GM18499 (cell line): ENCODE data around the gene SH2D5.
"Not testable (repeated sequence)": the region's sequence is repeated elsewhere in the genome, so short reads cannot be mapped to it uniquely, and the experiment has no call there.

Source experiments
- ATAC-seq: cut with Tn5 transposase; IDR thresholded peaks from one replicate; pipeline ENCODE4 v1.9.1; 2021; ENCODE audit warnings: moderate number of reproducible peaks; ENCODE audit not compliant: insufficient read depth, unreplicated experiment

SH2D5 gene

DNA sequence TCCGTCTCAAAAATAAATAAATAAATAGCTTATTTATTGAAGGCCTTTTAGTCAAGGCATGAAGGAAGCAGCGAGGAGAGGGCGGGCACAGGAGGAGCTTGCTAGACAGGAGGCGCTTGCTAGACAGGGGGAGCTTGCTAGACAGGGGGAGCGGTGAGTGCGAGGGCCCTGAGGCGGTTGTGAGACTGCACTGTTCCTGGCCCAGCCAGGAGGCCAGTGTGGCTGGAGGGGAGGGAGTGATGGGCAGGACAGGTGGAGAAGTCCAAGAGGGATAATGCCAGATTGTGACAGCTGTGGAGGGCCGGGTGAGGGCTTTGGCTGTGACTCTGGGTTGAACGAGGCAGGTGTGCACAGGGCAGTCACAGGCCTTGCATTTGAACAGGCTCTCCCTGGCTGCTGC lies 32.9 kb downstream of the SH2D5 start:
- ATAC-seq = no peak

DNA sequence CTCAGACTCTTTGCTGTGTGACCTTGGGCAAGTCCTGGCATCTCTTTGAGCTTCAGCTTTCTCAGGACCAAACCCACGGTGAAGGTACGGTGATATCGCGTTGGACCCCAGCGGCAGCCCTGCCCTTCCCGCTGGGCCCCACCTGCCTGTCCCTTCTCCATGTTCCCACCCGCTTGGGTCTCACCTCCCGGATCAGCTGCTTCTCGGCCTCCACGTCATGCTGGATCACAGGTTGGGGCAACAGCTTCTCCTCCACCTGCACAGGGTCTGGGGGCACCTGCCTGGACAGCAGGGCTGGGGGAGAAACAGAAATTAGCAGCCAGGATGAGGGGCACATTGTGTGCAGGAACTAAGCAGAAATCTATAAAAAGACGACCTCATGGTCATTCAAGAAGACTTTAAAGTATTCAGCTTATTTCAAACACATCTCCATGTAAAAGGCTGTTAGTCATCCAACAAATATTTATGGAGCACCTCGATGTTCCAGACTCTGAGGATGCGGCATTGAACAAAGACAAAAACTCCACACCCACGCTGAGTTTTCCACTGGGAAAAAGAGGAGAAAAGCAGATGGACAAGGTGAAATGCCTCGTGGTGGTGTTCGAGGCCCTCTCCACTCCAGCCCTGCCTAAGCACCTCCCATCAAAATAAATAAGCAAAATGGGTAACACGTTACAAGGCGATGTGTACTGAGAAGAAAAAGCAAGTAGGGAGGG lies 34.1 kb downstream of the SH2D5 start:
- no peak for ATAC-seq

DNA sequence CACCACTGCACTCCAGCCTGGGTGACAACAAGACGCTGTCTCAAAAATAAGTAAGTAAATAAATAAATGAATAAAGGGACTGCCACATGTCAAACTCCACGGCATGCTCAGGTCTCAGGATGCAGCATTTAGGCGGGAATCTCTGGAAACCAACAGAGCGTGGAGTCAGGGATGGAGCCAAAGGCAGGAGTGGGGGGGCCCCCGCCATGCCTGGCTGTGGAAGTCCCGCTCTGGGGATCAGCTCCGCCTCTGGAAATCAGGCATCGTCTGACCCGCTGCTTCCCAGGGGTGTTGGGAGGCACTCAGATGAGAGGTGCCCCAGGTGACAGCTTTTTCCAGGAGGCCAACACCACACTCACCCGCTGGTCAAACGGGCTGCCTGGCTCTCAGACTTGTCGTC lies 34.9 kb downstream of the SH2D5 start:
- no peak for ATAC-seq

DNA sequence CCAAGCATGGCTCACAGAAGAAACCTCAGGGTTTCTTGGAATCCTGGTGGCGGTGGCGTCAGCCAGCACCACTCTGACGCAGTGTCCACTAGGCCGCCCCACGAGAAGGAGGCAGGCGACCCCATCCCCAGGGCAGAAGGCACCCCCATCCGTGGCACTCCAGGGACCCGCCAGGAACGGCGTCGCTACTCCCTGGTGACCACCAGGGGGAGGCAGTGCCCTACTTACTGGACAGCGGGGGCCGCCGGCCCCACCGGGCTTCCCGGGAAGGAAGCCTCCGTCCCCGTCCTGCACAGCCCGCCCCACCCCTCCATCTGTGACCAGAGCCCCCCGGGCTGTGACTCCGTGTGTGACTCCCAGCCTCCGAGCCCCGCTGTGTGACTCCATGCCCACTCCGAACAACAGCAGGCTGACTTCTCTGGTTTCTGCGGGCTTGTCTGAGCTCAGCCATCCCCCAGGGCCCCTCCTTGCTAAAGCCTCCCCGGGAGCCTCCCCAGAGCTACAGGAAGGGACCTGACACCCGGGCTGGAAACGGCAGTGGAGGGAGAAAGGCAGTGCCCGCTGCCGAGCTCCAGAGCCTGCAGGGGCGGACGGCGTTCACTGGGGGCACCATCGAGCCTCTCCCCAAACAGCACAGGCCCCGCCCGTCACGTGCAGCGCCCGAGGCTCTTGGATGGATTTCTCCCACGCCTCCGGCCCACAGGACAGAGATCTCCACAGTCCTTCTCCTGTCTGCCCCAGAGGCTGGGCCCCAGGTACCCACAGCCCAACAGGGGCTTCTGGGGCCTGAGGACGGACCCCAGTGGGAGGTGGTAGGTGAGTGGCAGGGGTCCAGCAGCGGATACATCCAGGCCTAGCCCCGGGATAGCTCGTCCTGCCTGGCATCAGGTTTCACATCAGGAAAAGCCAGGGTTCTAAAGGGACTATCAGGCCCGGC lies 35.8 kb downstream of the SH2D5 start:
- no peak for ATAC-seq

DNA sequence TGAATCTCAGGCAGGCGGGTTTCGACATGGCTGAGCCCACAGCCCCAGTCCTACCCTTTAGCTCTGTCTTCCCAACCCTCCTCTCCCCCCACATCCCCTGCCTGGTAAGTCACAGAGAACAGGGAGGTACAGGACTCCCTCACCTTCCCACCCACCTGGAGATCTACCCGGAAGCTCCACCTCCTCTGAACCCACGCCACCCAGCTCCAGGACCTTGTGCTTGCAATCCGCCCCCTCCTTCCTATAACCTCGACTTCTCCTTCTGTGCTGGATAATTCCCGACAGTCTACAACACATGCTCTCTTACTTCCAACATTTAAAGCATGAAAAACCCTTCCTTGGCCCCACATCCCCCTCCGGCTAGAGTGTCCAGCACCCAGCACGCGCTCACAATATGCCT lies 37.0 kb downstream of the SH2D5 start:
- no peak for ATAC-seq

DNA sequence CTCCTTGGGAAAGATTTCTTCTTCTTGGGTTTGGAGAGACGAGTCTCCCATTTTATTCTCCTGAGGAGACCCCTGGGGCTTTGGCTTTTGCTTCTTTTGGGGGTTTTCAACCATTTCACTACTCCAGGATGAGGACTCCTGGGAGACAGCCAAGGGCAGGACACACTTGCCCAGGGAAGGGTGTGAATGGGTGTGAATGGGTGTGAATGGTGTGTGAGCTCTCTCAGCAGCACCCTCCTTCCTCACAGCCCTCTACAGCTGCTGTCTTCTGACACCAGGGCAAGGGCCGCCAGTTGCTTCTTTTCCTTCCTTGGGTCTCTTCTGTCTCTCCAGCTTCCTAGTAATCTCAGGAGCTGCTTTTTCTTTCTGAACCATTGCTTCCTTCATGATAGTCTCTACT lies 38.9 kb downstream of the SH2D5 start:
- ATAC-seq = no peak

DNA sequence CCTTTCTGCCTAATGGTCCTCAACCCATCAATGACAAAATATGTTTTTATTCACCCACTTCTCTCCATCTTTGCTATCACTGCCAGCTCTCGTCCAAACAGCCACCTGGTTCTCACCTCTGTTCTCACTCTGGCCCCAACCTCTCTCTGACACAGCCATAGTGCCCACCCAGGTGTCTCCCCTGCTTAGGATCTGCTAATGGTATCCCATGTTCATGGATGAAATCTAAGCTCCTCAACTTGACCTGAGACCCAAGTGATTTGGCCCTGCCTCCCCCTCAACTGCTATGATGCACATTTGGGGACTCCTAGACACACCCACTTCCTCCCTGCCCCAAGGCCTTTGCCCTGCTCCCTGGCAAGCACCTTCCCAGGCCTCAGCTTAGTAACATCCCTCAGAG lies 40.6 kb downstream of the SH2D5 start:
- no peak for ATAC-seq

DNA sequence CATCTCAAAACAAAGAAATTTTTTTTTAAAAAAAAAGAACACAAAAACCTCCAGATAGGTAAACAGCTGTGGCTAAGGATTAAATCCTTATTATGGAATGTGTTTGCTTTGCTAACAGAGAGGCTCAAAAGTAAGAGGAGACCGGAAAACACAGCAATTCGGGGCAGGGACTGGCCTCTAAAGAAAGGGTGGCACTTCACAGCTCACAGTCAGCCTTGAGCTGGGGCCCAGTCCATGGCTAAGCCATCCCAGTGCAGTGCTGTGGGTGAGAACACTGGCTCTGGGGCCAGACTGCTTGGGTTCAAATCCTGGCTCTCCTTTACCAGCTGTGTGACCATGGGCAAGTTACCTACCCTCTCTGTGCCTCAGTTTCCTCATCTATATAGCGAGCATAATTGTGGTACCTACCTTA lies 42.9 kb downstream of the SH2D5 start:
- ATAC-seq = no peak

DNA sequence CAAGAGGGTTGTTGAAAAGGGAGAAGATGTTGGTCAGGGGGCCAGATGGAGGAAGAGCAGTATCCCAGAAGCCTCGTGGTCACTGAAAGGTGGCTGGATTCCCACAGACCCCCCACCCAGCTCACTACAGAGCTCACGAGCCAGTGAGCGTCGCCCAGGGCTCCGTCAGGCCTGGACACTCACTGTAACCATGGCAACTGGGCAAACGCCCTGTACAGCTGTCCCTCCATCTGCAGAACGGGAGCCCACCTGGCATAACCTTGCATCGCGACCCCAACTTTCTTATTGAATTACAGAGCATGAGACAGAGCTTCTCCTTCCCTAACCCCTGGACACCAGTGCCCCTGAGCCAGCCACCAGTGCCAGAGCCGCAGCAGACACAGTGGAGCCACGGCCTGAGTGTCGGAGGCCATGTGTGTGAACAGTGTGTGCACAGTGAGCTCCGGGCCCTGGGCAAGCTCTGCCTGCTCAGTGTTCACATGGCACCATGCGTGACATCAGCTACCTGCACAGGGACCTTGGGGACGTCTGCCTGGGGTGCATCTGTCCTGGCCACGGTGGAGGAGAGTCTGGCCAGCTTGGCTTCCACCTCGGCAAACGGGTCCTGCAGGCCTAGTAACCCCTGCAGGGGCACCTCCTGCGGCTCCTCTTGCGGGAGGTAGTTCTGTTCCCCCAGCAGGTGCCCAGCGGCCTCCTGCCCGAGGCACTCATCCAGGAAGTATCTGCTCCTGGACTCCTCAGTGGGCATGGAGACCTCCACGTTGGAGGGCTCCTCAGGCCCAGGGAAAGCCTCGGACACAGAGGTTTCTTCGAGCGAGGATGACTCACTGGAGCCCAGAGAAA lies 45.4 kb downstream of the SH2D5 start:
- ATAC-seq = no peak

DNA sequence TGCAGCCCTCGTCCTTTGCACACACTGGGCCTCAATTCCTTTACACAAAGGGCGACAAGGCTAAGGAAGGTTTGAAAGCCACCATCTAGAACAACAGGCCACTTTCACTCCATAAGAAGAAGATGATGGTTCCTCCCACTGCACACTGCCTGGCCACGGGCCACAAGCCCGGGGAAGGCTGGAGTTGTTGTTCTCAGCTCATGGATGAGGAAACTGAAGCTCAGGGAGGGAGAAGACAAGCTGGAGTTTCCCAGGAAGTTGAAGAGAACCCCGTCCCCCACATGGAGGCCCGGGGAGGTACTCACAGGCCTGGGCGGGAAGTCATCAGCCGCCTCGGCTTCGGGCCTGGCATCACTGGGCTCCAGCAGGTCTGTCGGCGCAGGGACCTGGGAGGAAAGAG lies 46.8 kb downstream of the SH2D5 start:
- ATAC-seq = no peak

DNA sequence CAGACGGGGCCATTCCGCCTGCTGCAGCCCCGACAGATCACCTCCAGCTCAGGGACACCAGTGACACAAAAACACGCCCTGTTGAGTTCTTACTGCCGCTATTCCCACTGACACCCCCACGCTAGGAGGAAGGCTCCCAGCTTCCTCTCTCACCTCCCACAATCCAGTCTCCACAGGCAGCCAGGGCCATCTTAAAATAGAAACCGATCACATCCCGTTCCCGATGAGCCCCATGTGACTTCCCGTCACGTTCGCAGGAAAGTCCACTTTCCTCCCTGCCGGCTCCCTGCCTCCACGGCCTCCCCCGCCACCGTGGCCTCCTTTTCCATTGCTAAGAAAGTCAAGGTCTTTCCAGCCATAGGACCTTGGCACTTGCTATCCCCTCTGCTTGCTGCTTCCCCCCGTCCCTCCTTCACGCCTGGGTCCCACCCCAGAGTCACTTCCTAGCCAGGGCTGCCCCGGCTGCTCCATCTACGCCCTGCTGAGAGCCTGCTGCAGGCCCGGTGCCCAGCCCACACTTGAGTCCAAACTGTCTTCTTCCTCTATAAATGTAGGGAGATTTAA lies 47.3 kb downstream of the SH2D5 start:
- no peak for ATAC-seq

DNA sequence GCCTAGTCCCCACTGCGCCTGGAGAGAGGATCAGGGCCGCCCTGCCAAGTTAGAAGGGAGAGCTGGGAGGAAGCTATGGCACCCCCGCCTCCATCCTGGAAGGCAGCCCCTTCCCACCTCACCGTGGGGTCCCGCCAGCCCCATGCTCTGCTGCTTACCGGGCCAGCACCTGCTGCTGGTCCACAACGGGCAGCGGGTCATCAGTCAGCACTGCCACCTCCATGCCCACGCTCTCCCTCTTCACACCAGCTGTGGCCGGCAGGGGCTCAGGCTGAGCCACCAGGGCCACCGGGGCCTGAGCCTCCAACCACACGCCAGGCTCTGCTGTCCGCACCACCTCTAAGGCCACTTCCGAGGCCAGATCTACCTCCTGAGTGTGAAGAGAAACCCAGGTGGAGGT lies 47.9 kb downstream of the SH2D5 start:
- no peak for ATAC-seq

DNA sequence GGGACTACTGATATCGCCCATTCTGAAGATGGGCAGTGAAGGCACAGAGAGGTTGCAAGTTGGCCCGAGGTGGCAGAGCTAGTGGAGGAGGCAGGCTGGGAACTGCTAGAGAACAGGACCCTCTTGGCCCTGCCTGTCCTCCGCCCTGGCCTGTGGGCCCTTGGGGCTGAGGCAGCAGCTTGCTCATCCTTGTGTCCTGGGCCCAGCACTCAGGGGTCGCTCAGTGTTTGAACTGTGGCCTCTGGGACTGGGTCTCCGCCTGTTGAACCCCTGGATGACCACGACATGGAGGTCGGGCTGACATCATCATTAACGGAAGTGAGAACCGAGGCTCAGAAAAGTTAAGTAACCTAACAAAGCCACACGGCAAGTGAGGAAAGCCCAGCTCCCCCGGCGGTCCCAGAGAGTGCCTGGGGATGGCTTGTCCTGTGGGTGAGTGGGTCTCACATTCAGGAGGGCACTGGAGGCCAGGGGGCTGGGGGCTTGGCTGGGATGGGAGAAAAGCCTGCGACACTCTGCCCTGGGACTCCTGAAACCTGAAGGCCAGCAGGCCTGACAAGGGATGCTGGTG lies 48.4 kb downstream of the SH2D5 start:
- ATAC-seq = no peak

DNA sequence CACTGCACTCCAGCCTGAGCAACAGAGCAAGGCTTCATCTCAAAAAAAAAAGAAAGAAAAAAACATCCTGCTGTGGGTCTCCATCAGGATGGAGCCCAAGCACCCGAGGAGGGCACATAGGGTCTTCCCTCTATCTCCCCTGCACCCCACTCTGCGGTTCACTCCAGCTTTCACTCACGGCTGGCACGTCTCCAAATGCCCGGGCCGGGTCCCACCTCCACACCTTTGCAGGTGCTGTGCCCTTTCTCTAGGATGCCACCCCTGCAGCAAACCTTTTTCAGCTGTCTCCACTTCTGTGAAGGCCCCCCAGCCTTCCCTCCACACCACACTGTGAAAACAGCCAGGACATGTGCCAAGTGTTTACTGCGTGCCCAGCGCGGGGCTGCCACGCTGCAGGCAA lies 48.9 kb downstream of the SH2D5 start:
- no peak for ATAC-seq

DNA sequence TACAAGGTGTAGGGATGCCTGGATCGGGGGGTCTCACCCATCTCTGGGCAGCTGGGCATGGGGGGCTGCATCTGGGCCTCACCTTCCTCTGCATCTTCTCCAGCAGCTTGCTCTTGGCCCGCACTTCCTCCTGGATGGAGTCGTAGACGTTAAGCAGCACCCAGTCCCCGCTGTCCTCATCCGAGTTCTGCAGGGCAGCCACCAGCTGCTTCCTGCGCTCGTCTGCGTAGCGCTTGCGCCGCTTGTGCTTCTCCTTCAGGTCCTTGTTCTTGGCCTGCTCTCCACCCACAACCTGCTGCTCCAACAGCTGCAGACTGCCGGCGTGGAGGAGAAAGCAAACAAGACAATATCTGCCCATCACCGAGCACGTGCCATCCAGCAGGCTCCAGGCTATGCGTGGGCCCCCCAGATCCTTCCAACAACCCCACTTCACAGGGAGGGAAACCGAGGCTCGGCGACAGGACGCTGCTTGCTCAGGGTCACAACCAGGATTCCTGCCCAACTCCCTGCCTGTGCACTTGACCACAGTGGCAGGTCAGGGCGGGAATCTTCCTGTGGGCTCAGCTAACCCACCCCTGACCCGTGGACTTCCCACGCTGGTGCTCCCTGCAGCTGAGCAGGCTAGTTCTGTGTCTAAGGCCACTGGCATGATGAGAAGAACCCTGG lies 49.8 kb downstream of the SH2D5 start:
- no peak for ATAC-seq

DNA sequence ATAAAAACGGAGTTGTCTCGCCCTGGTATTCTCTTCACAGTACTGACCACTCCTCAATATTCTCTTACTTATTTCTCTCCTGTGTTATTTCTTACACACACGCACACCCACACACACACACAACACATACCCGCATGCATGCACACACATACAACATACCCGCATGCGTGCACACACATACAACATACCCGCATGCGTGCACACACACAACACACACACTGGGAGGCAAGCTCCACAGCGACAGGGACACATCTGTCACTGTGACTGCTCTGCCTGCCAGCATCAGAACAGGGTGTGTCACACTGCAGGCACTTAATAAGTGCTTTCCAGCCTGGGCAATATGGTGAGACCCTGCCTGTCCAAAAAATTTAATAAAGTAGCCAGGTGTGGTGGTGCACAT lies 50.5 kb downstream of the SH2D5 start:
- ATAC-seq = no peak

DNA sequence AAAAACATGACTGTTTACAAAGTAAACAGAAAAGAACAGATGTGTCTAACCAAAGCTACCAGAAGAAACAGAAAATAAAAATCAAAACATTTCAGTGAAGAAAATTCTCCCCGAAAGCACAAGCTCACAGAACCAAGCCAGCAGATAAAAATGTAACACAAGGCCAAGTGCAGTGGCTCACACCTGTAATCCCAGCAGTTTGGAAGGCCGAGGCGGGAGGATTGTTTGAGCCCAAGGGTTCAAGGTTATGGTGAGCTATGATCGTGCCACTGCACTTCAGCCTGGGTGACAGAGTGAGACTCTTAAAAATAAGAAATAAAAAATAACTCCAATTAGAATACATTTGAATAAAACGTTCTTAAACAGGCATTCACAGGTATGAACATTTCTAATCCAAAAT lies 52.2 kb downstream of the SH2D5 start:
- no peak for ATAC-seq

DNA sequence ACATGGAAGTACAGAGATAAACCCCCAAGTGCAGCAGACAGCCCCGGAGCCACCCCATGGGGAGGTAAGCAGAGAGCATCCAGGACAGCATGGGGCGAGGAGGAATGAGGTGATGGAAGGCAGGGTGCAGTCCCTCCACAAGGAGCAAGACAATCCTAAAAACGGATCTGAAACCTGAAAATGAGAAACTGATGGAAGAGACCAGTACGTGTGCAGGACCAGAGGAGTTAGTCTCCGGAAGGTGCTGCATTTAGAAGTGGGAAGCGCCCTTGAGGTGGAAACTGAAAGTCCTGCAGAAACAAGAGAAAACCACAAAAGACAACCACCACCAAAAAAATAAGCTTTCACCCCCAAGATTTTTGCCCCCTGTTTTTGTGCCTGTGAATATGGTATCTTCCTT lies 53.9 kb downstream of the SH2D5 start:
- no peak for ATAC-seq

DNA sequence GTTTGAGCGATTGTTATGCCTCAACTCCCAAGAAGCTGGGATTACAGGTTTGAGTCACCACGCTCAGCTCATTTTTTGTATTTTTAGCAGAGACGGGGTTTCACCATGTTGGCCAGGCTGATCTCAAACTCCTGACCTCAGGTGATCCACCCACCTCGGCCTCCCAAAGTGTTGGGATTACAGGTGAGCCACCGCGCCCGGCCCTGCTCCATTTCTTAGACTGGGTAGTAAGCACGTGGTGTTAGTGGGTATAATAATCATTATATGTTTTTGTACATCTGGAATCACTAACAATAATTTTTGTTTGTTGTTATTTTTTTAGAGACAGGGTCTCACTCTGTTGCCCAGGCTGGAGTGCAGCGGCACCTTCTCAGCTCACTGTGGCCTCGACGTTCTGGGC lies 58.9 kb downstream of the SH2D5 start:
- ATAC-seq = not testable (repeated sequence)

DNA sequence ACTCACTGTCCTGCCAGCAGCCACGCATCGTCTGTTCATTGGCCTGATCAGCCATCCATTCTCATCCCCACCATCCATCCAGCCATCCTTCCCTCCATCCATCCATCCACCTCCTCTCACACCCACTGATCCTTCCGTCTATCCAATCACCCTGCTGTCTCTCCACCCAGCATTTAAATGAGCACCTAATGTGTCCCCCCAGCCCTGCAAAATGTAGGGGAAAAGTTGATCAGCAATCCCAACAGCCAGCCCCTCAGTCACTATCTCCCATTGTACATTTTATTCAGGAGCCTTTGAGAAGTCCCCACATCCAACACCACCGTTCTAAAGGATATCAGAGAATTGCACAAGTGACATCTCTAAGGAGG lies 60.3 kb downstream of the SH2D5 start:
- ATAC-seq = no peak
